Stimulated activated naive CD8-positive, alpha-beta T cell treated with anti-CD3 and anti-CD28 coated beads, Interleukin-15, Interleukin-2, amounts not matched to agents 100 ng/mL and 50 ng/mL, for 24 hours (primary cell): Measurements from ENCODE around the gene GNAI2.

Experiments used
- H3K27ac Mint-ChIP-seq: one replicate; pipeline ENCODE4 v1.8.0; 2021; ENCODE audit warnings: mild to moderate bottlenecking, mixed read lengths
- H3K27me3 Mint-ChIP-seq: one replicate; pipeline ENCODE4 v1.8.0; 2021; ENCODE audit warnings: mixed read lengths
- H3K36me3 Mint-ChIP-seq: one replicate; pipeline ENCODE4 v1.8.0; 2021; ENCODE audit warnings: low read depth, mixed read lengths
- H3K4me1 Mint-ChIP-seq: one replicate; pipeline ENCODE4 v1.8.0; 2021; ENCODE audit warnings: low read depth, mixed read lengths
- H3K4me3 Mint-ChIP-seq: one replicate; pipeline ENCODE4 v1.8.0; 2021; ENCODE audit warnings: mild to moderate bottlenecking, mixed read lengths
- H3K9me3 Mint-ChIP-seq: one replicate; pipeline ENCODE4 v1.8.0; 2021; ENCODE audit warnings: mixed read lengths

Gene GNAI2

GRCh38 chr3:50212502-50212901 is 23.5 kb upstream of the GNAI2 start:
- Mint-ChIP-seq H3K27ac (no peak overlapping the region), H3K4me3 (no peak overlapping the region), H3K4me1 (peaks cover 3% of the 10 kb centered on the region), H3K9me3 (no peaks in the 10 kb centered on the region), H3K27me3 (peaks cover 4% of the 10 kb centered on the region), H3K36me3 (no peaks in the 10 kb centered on the region)

DNA sequence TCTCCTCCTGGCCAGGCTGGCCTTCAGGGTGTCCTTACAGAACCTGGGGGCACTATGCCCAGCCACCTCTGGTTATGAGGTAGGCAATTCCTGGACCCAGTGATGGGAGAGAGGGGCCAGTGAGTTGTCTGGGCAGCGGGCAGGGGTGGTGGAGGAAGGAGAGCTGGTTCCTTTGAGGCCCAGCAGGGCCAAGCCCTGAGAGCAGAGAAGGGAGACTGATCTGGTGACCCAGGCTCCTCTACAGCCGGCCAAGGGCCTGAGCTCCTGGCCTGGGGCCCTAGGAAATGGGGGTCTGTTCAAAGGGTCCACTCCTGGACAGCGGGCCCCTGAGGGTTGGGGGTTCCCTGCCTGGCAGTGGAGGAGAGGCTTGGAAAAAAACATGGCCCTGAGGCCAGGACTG is 23.0 kb upstream of the GNAI2 start:
- H3K4me1 Mint-ChIP-seq = peaks cover 3% of the 10 kb centered on the region
- H3K27ac Mint-ChIP-seq = no peak overlapping the region
- H3K4me3 Mint-ChIP-seq = no peak overlapping the region
- H3K36me3 Mint-ChIP-seq = no peaks in the 10 kb centered on the region
- peaks cover 4% of the 10 kb centered on the region for H3K27me3 Mint-ChIP-seq
- H3K9me3 Mint-ChIP-seq = no peaks in the 10 kb centered on the region

DNA sequence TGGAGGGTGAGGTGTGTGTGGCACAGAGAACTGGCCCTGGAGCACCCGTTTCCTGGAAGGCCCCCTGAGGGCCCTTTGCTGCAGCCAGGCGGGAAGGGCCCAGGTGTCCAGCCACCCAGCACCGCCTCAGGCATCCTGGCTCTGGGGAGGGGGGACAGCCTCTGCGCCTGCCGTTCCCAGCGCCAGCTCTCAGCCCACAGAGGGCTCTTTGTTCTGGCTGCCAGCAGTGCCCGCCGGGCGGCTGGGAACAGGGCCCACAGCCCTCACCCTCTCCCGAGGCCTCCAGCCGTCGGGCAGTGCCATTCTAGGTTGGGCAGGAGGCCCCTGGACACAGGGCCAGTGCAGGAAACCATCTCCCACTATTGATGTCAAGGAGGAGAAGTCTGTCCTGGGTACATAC is 22.6 kb upstream of the GNAI2 start:
- H3K27ac Mint-ChIP-seq = no peak overlapping the region
- H3K9me3 Mint-ChIP-seq = no peaks in the 10 kb centered on the region
- no peaks in the 10 kb centered on the region for H3K36me3 Mint-ChIP-seq
- H3K4me3 Mint-ChIP-seq = no peak overlapping the region
- peaks cover 4% of the 10 kb centered on the region for H3K27me3 Mint-ChIP-seq
- H3K4me1 Mint-ChIP-seq = peaks cover 3% of the 10 kb centered on the region

DNA sequence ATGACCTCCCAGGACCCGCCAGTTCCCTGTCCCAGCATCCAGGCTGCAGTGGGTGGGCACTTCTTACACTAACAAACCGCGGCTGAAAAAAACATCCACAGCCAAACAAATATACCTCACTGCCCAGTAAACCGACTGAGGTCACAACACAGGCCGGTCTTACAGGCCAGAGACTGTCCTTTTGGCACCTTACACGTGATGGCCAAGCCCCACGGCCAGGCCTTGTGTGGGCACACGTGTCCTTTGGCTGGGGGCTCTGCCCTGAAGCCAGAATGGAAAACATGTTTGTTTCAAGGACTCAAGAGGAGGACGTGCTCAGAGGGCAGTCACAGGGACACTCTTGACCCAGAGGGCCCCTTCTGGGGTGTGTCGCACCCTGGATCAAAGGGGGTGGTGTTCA is 21.2 kb upstream of the GNAI2 start:
- Mint-ChIP-seq H3K9me3 (no peaks in the 10 kb centered on the region), H3K27ac (no peak overlapping the region), H3K36me3 (no peaks in the 10 kb centered on the region), H3K4me3 (no peak overlapping the region), H3K27me3 (no peaks in the 10 kb centered on the region), H3K4me1 (peaks cover 3% of the 10 kb centered on the region)

- no peaks in the 10 kb centered on the region for H3K36me3 Mint-ChIP-seq
- H3K4me1 Mint-ChIP-seq = peaks cover 3% of the 10 kb centered on the region
- H3K4me3 Mint-ChIP-seq = no peak overlapping the region
- H3K27ac Mint-ChIP-seq = no peak overlapping the region
- no peaks in the 10 kb centered on the region for H3K9me3 Mint-ChIP-seq
- no peaks in the 10 kb centered on the region for H3K27me3 Mint-ChIP-seq
Measured at GRCh38 chr3:50215529-50215928, 20.5 kb upstream of the GNAI2 start.

DNA sequence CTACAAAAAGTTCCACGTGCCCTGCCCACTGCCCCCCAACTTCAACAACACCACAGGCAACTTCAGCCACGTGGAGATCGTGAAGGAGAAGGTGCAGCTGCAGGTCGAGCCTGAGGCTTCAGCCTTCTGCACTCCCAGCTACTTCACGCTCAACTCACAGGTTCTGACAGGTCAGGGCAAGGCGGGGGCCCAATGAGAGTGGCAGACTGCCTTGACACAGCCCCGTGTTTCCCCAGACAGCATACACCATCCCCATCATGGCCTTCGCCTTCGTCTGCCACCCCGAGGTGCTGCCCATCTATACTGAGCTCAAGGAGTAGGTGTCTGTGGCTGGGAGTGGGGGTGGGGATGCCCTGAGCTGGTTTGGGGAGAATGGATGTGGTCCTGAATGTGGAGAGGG is 18.3 kb upstream of the GNAI2 start:
- H3K27me3 Mint-ChIP-seq = no peaks in the 10 kb centered on the region
- H3K9me3 Mint-ChIP-seq = no peaks in the 10 kb centered on the region
- H3K27ac Mint-ChIP-seq = no peak overlapping the region
- H3K4me3 Mint-ChIP-seq = no peak overlapping the region
- no peaks in the 10 kb centered on the region for H3K36me3 Mint-ChIP-seq
- no peaks in the 10 kb centered on the region for H3K4me1 Mint-ChIP-seq

DNA sequence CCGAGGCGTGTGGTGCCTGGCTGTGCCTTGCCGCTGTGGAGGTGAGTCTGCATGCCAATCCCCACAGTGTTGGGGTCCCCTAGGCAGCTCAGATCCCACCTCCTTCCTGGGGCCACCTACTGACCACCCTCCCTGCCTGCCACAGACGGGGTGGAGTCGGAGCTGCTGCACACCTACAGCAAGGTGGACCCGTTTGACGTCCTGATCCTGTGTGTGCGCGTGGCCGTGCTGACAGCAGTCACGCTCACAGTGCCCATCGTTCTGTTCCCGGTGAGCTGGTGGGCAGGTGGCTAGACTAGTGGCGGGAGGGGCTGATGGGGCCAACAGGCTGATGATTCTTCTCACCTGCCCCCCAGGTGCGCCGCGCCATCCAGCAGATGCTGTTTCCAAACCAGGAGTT is 17.6 kb upstream of the GNAI2 start:
- Mint-ChIP-seq H3K9me3 (no peaks in the 10 kb centered on the region), H3K36me3 (no peaks in the 10 kb centered on the region)

GRCh38 chr3:50219285-50219684 is 16.7 kb upstream of the GNAI2 start:
- Mint-ChIP-seq H3K27me3 (no peaks in the 10 kb centered on the region), H3K36me3 (no peaks in the 10 kb centered on the region), H3K27ac (no peak overlapping the region), H3K9me3 (no peaks in the 10 kb centered on the region), H3K4me3 (no peak overlapping the region), H3K4me1 (no peaks in the 10 kb centered on the region)

More for the DNA sequence above, 17.6 kb upstream of the GNAI2 start:
- H3K4me3 Mint-ChIP-seq = no peak overlapping the region
- H3K27ac Mint-ChIP-seq = no peak overlapping the region
- no peaks in the 10 kb centered on the region for H3K4me1 Mint-ChIP-seq
- H3K27me3 Mint-ChIP-seq = no peaks in the 10 kb centered on the region

GRCh38 chr3:50220109-50220508 is 15.9 kb upstream of the GNAI2 start:
- Mint-ChIP-seq H3K27me3 (no peaks in the 10 kb centered on the region), H3K4me1 (no peaks in the 10 kb centered on the region), H3K27ac (no peak overlapping the region), H3K9me3 (no peaks in the 10 kb centered on the region), H3K4me3 (no peak overlapping the region), H3K36me3 (no peaks in the 10 kb centered on the region)

GRCh38 chr3:50221051-50221410 is 15.0 kb upstream of the GNAI2 start:
- Mint-ChIP-seq H3K27me3 (peaks cover 3% of the 10 kb centered on the region), H3K4me3 (no peak overlapping the region), H3K36me3 (no peaks in the 10 kb centered on the region), H3K27ac (no peak overlapping the region), H3K9me3 (no peaks in the 10 kb centered on the region), H3K4me1 (peaks cover 7% of the 10 kb centered on the region)

DNA sequence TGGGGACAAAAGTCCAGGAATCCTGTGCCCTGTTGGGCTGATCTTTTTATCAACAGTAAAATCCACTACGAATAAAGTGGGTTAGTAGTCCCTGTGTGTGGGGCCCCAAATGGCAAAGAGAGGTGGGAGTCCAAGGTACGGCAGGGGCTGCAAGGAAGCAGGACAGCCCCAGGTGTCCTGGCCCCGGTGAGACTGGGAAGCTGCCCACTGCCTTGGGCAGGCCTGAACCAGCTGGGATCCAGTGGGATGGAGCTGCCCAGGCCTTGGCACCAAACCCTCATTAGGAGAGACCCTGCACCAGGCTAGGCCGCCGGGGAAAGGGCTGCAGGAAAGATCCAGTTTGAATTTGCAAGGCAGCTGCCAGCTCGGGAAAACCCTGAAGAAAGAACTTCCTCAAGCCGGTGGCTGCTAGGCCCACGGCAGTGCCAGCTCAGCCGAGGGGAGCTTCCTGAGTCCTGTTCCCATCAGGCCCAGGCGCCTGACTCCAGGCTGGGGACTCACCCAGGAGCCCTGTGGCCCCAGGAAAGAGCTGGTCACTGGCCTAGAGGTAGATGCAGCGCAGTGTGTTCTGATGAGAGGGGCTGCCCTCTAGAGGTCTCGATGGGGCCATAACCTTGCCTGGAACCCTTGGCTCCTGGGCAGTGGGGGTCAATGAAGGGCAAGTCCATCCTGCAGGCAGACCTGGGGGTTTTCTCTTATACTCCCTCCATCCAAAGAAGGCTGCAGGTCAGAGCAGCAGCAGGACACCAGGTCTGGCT is 14.4 kb upstream of the GNAI2 start:
- Mint-ChIP-seq H3K36me3 (no peaks in the 10 kb centered on the region), H3K4me1 (peaks cover 11% of the 10 kb centered on the region), H3K9me3 (no peaks in the 10 kb centered on the region), H3K27ac (no peak overlapping the region), H3K4me3 (no peak overlapping the region), H3K27me3 (peaks cover 3% of the 10 kb centered on the region)

DNA sequence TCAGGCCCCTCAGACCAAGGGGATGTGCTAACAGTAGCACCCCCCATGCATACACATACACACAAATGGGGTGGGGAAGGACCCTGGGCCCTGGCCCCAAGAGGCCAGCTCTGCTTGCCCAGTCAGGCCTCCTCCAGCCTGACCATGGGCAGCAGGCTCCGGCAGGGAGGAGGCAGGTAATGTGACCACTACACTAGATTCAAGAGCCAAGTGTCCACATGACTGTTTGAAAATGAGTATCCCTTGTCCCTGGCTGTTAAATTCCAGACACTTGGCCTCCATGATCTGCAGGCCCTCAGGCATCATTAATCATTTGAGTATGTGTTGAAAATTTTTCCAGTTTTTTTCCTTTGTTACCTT is 13.9 kb upstream of the GNAI2 start:
- H3K36me3 Mint-ChIP-seq = no peaks in the 10 kb centered on the region
- H3K9me3 Mint-ChIP-seq = no peaks in the 10 kb centered on the region
- no peak overlapping the region for H3K27ac Mint-ChIP-seq
- no peak overlapping the region for H3K4me3 Mint-ChIP-seq
- peaks cover 16% of the 10 kb centered on the region for H3K4me1 Mint-ChIP-seq
- peaks cover 3% of the 10 kb centered on the region for H3K27me3 Mint-ChIP-seq

DNA sequence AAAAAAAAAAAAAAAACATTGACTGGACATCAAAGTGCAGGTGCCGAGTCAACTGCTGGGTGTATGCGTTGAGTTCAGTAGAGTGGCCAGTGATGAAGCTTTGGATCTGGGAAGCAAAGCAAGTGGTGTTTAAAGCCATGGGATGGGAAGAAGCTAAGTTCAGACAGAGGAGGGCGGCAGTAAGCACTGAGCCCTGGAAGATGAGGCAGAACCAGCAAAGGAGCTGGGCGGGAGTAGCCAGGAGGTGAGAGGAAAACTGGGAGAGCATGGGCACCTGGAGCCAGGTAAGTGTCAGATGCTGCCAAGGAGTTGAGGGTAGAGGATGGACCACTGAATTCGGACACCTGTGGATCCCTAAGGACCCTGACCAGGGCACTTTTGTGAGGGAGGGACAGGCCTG is 11.4 kb upstream of the GNAI2 start:
- Mint-ChIP-seq H3K4me3 (no peak overlapping the region), H3K36me3 (no peaks in the 10 kb centered on the region), H3K27me3 (peaks cover 3% of the 10 kb centered on the region), H3K9me3 (no peaks in the 10 kb centered on the region), H3K4me1 (peaks cover 34% of the 10 kb centered on the region), H3K27ac (no peak overlapping the region)

- H3K9me3 Mint-ChIP-seq = no peaks in the 10 kb centered on the region
- H3K4me1 Mint-ChIP-seq = peaks cover 40% of the 10 kb centered on the region
- peak overlapping the region; percentile 79 for H3K27ac Mint-ChIP-seq
- H3K4me3 Mint-ChIP-seq = peak overlapping the region; percentile 94
- H3K36me3 Mint-ChIP-seq = no peaks in the 10 kb centered on the region
- peaks cover 3% of the 10 kb centered on the region for H3K27me3 Mint-ChIP-seq
Measured at GRCh38 chr3:50226888-50227389, 9.1 kb upstream of the GNAI2 start.

- peaks cover 40% of the 10 kb centered on the region for H3K4me1 Mint-ChIP-seq
- peak overlapping the region; percentile 94 for H3K4me3 Mint-ChIP-seq
- H3K36me3 Mint-ChIP-seq = no peaks in the 10 kb centered on the region
Measured at GRCh38 chr3:50227390-50228183, 8.4 kb upstream of the GNAI2 start.

More at GRCh38 chr3:50227390-50228183, 8.4 kb upstream of the GNAI2 start:
- no peaks in the 10 kb centered on the region for H3K9me3 Mint-ChIP-seq
- H3K27me3 Mint-ChIP-seq = peaks cover 3% of the 10 kb centered on the region
- peak overlapping the region; percentile 93 for H3K27ac Mint-ChIP-seq
